ENCODE results near the gene HIGD1B. TPM values are rescaled to one million over a fixed set of nuclear protein-coding genes. Genes with fewer than 3 reads are reported as not detected.
A peak's percentile ranks its signal among the peaks of the same experiment; 100 is the strongest.

Gene HIGD1B
- total RNA-seq, 4 donors from 2014 or later, result 0.96 TPM; not detected in 3

GRCh38 chr17:44840274-44840673 is 7.4 kb upstream of the HIGD1B start:
- Histone ChIP-seq H3K9me3 (no peaks in the 10 kb centered on the region), H3K4me1 (peaks cover 0 to 12% (median 0%) of the 10 kb centered on the region in 4 donors), H3K36me3 (no peaks in the 10 kb centered on the region), H3K27ac (no peak overlapping the region), H3K4me3 (no peak overlapping the region), H3K27me3 (peaks cover 17% of the 10 kb centered on the region)
- in situ Hi-C loops (cut with MboI; ENCODE audit: low pct_ligation_motif_present in 1 of 4, low pct_unique_long_range_greater_than_20kb in 1 of 4, low sequenced_read_pairs in 3 of 4) (no loop called here), intact Hi-C loops (cut with DNase I; ENCODE audit: low total_unique reads) (no loop called here)
- TF ChIP-seq POLR2AphosphoS5 (IDR thresholded peaks at IDR 0.05), result no peak
- no peak for TF ChIP-seq POLR2A (IDR thresholded peaks at IDR 0.05)
- TF ChIP-seq CTCF (IDR thresholded peaks at IDR 0.05), result no peak
- TF ChIP-seq EP300 (IDR thresholded peaks at IDR 0.05; ENCODE audit: low read depth), result no peak
- DNase-seq, result no peak
- 40 to 78% methylated on average over 1 to 4 of the region's 4 CpGs for WGBS, 2 donors (ENCODE audit: low coverage in 1 of 2)

GRCh38 chr17:44840936-44841335 is 6.7 kb upstream of the HIGD1B start:
- no peak for TF ChIP-seq EP300 (IDR thresholded peaks at IDR 0.05; ENCODE audit: low read depth)
- TF ChIP-seq POLR2A (IDR thresholded peaks at IDR 0.05), result no peak
- TF ChIP-seq CTCF (IDR thresholded peaks at IDR 0.05), result no peak
- no peak for TF ChIP-seq POLR2AphosphoS5 (IDR thresholded peaks at IDR 0.05)
- no peak overlapping the region for H3K27ac ChIP-seq
- peaks cover 11% of the 10 kb centered on the region for H3K27me3 ChIP-seq
- H3K36me3 ChIP-seq, result no peaks in the 10 kb centered on the region
- peaks cover 0 to 12% (median 0%) of the 10 kb centered on the region in 4 donors for H3K4me1 ChIP-seq
- intact Hi-C loops (cut with DNase I; ENCODE audit: low total_unique reads), result no loop called here
- in situ Hi-C loops (cut with MboI; ENCODE audit: low pct_ligation_motif_present in 1 of 4, low pct_unique_long_range_greater_than_20kb in 1 of 4, low sequenced_read_pairs in 3 of 4), result no loop called here
- whole genome bisulfite sequencing, 2 donors (ENCODE audit: low coverage in 1 of 2), result 80 to 83% methylated on average over 2 to 3 of the region's 3 CpGs
- no peak for DNase-seq
- no peak overlapping the region for H3K4me3 ChIP-seq
- no peaks in the 10 kb centered on the region for H3K9me3 ChIP-seq

- H3K9me3 ChIP-seq, result no peaks in the 10 kb centered on the region
- peaks cover 0 to 12% (median 0%) of the 10 kb centered on the region in 4 donors for H3K4me1 ChIP-seq
- peak overlapping the region in 2 of 4 donors; percentile 16 to 47 for H3K27ac ChIP-seq
- peaks cover 8% of the 10 kb centered on the region for H3K27me3 ChIP-seq
- no peak overlapping the region for H3K4me3 ChIP-seq
- WGBS, 2 donors (ENCODE audit: low coverage in 1 of 2), result 35 to 50% methylated on average over 2 to 5 of the region's 5 CpGs
- H3K36me3 ChIP-seq, result no peaks in the 10 kb centered on the region
- DNase-seq, result no peak
- intact Hi-C loops (cut with DNase I; ENCODE audit: low total_unique reads), result no loop called here
- TF ChIP-seq POLR2AphosphoS5 (IDR thresholded peaks at IDR 0.05) (no peak), EP300 (IDR thresholded peaks at IDR 0.05; ENCODE audit: low read depth) (no peak), POLR2A (IDR thresholded peaks at IDR 0.05) (no peak), CTCF (IDR thresholded peaks at IDR 0.05) (no peak)
- in situ Hi-C loops (cut with MboI; ENCODE audit: low pct_ligation_motif_present in 1 of 4, low pct_unique_long_range_greater_than_20kb in 1 of 4, low sequenced_read_pairs in 3 of 4), result no loop called here
Observed at GRCh38 chr17:44842748-44843147, 4.9 kb upstream of the HIGD1B start.

GRCh38 chr17:44844390-44844830 is 3.3 kb upstream of the HIGD1B start:
- in situ Hi-C loops (cut with MboI; ENCODE audit: low pct_ligation_motif_present in 1 of 4, low pct_unique_long_range_greater_than_20kb in 1 of 4, low sequenced_read_pairs in 3 of 4) (no loop called here), intact Hi-C loops (cut with DNase I; ENCODE audit: low total_unique reads) (no loop called here)
- Histone ChIP-seq H3K36me3 (no peaks in the 10 kb centered on the region), H3K4me1 (peaks cover 0 to 12% (median 0%) of the 10 kb centered on the region in 4 donors), H3K27me3 (peaks cover 8% of the 10 kb centered on the region), H3K9me3 (no peaks in the 10 kb centered on the region), H3K4me3 (no peak overlapping the region), H3K27ac (peak overlapping the region in 3 of 4 donors; percentile 18 to 51 (median 43))
- WGBS, 2 donors (ENCODE audit: low coverage in 1 of 2), result 50 to 55% methylated on average over 1 of the region's 1 CpG
- DNase-seq, result no peak
- TF ChIP-seq POLR2A (IDR thresholded peaks at IDR 0.05), result no peak
- no peak for TF ChIP-seq CTCF (IDR thresholded peaks at IDR 0.05)
- no peak for TF ChIP-seq POLR2AphosphoS5 (IDR thresholded peaks at IDR 0.05)
- TF ChIP-seq EP300 (IDR thresholded peaks at IDR 0.05; ENCODE audit: low read depth), result no peak
